ENCODE data around the gene ADCY9.
A peak's percentile ranks its signal among the peaks of the same experiment; 100 is the strongest.

ADCY9 gene

DNA sequence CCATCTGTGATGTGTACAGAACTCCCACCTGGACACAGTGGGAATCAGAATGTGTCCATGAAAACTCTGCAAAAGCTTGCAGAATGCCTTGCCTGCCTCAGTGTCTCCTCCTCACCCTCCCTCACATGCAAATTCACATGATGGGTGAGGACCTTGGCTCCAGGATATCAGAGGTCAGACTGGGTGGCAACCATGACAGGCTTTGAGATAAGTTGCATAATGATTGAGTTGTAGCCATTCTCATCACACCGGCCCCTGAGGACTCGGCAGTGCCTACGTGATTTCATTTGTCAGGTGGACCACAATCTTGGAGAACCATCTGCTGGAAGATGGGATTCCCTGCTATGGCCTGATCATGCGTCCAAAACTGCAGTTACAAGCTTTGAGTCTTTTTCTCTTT, 3.9 kb upstream of the ADCY9 start:
- no peak for DNase-seq

DNA sequence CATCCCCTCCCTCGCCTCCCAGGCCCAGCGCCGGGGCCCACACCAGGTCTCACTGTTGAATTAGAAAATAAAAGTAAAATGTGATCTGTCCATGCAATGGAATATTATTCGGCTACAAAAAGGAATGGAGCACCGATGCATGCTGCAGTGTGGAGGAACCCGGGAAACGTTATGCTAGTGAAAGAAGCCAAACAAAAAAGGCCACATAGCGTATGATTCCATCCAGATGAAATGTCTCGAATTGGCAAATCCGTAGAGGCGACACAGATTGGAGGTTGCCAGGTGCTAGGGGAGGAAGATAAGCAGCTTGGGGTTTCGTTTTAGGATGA, 972 bp upstream of the ADCY9 start:
- DNase-seq = no peak

DNA sequence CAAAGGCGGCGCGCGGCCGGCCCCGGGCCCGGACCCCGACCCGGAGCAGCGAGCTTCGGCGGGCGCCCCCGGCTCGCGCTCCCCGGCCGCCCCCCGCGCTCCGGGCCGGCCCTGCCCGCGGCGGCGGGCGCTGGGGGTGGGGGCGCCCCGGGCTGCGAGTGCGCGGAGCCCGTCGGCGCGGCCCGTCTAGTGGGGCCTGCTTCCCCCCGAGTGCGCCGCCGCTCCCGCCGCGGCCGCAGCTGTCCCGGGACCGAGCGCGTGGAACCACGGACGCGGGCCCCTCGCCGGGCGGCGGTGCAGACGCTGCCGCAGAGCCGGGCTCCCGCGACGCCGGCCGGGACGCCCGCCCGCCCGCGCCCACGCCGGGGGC, 308 bp downstream of the ADCY9 start:
- no peak for DNase-seq

DNA sequence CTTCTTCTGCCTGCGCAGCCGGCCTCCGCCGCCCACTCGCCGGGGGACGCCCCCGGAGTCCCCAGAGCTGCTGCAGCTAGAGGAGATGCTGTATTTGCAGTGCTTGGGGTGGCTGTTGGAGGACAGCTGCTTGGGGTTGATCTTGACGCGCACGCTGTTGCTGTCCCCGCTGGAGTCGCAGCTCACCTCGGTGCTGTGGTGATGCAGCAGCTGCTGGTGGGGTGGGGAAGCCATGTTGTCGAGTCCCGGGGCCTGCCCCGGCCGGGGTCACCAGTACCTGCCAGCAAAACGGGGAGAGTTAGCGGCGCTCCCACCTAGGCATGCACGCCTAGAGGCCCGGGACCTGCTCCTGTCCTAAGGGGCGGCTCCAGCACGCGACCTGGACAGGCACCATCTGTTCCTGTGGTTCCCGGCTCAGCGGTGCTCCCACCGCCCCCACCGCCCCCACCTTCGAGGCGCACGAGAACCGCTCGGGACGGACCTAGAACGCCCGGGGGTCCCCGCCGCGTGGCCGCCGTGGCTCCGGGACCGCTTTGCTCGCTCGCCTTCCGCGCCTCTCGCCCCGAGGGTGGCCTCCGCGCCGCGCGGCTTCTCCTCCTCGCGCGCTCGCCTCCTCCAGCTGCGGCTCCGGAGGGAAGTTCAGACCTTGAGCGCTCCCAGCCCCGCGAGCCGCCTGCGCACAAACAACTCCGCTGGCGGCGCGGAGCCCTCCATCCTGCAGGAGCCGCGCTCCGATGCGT, 863 bp downstream of the ADCY9 start:
- peak; percentile 21 for DNase-seq

DNA sequence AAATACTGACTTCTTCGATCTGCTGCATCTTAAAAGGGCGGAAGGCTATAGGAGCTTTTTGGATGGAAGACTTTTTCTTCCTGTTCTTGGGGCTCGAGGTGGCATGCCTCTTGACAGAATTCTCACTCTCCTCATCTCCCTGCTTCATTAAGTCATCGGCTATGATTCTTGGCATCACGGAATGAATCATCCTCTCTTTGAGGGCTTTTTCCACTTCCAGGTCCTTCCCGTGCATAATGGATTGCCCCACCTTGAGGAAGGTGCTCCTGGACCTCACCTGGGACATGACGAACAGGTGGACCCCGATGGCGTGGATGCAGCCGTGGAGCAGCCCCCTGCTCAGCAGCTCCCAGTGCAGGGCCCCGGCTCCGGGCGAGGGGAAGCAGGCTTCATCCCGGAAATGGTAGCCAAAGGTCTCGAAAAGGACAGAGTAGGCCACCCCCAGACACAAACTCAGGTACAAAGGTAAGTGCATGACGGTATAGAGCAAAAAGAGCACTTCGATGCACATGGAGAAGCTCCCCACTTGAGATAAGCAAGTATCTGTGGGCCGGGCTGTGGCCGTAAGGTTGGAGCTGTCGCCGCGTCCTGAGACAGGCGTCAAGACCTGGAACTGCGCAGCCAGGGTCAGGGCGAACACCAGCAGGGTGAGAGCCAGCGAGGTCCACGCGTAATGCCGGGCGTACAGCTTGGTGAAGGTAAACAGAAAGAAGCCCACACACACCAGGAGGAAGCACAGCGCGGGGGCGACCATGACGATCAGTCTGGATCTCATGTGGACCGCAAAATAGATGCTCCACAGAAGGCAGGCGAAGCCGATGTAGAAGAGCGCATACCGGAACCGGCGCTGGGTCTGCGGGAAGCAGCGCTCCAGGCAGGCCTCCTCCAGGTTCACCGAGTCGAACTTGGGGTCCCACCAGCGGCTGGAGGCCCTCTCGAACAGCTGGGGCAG, 1.7 kb downstream of the ADCY9 start:
- DNase-seq = no peak

DNA sequence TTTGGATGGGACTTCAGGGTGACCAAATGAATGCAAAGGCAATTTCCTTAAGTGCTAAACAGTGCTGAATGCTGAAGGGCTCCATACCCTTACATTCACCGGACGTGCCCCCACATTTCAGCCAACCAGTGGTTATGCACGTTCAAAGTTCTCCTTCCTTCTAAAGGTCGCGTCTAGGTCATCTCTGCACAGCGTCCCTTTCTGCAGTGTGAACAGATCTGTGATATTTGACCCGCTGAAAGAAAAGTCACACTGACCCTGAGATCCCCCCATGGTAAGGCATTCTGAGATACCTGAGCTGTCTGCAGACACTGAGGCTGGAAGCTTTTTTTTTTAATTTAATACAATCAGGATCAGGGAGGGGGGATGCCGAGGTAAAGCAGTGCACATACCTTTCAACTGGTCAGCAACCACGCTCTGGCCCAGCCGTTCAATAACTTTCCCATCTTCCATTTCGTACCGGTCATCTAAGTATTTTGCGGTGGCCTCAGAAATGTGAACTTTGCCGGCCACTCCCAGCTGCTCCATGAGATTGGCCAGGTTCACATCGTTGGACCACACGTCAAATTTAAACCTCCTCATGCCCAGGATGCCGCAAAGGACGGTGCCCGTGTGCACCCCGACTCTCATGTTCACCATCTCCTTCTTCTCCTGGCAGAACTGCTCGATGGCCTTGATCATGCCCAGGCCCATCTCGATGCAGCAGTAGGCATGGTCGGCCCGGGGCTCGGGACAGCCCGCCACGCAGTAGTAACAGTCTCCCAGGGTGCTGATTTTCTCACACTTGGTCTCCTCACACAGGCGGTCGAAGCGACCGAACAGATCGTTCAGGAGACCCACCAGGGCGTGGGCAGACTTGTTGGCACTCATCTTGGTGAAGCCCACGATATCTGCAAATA, 2.6 kb downstream of the ADCY9 start:
- no peak for DNase-seq

DNA sequence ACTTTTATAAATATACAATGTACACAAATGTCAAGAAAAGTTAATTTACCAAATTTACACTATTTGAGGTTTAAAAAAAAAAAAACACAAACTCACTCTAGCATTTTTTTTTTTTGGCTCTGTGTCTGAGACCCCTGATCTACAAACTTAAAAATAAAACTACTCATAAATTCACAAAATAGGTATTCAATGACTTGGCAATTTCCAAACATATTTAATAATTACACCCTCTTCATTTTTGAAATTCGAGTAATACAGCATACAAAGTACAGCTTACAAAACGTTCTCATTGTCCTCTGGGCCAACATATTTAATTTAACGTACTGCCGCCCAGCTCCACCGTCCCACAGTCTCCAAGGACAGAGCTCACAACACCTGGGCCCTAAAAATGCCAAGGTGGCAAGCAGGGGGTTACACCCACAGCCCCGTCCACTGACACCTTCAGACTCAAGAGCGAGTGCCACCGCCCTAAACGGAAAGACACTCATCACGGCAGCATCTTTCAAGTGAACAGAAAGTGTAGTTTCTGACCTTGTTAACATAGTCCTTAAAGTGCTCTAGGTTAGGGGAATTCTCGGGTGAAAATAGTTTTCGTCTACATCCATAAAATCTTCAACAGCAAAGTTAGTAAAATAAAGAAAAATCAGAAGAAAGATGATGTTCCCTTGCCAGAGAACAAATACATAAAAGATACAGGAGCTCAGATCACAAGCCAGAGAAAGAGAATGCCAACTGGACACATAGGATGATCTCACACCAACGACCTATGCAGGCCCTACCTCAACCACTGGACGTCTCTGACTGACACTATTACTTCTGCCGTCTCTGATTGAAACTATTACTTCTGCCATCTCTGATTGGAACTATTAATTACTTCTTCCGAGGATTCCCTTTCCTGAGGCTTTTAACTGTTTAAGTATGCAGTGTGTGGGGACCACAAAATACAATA, 4.2 kb downstream of the ADCY9 start:
- DNase-seq = no peak

DNA sequence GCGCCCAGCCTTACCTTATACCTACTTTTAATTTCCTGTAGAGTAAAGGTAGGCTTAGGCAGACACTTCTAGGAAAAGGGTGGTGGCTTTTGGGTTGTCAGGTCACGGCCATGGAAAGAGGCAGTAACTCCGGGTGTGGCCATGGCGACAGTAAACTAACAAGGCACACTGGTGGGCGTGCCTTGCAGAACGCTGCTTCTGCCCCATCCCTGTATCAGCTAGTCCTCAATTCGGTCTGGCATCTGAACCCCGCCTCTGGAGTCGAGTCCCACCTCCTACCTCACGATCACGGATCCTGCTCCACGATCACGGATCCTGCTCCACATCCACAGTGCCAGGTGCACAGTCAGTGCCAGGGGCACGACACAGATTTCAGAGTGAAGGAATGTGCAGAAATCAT, 5.6 kb downstream of the ADCY9 start:
- no peak for DNase-seq

DNA sequence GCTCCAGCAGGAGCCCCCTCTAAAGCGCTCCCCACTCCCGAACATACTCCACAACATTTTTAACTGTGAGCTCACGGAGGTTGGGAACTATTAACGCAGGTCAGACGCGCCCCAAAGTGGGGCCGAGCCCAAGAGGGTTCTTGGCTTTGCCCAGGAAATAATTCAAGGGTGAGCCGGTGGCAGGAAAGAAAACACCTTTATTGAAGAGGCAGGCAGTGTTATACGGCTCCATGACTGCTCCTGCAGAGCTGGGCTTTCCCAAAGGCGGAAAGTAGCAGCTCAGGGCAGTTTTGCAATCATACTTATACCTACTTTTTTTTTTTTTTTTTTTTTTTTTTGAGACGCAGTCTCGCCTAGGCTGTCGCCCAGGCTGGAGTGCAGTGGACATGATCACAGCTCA, 6.2 kb downstream of the ADCY9 start:
- no peak for DNase-seq

DNA sequence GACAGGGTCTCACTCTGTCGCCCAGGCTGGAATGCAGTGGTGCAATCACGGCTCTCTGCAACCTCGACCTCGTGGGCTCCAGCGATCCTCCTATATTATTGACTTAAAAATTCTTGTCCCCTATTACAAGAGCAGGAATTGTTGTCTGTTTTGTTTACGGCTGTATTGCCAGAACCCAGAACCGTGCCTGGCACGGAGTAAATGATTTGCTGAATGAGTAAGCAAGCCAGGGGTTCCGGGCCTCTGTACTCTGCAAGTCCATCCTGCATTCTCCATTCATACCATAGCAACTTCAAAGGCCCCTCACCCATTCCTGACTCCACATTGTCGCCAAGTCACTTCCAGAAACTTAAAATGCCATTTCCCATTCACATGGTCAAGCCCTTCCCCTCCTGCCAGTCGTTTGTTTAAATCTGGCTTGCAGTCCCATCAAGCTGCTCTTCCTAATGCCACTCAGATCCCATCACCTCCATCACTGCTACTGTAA, 6.9 kb downstream of the ADCY9 start:
- no peak for DNase-seq

DNA sequence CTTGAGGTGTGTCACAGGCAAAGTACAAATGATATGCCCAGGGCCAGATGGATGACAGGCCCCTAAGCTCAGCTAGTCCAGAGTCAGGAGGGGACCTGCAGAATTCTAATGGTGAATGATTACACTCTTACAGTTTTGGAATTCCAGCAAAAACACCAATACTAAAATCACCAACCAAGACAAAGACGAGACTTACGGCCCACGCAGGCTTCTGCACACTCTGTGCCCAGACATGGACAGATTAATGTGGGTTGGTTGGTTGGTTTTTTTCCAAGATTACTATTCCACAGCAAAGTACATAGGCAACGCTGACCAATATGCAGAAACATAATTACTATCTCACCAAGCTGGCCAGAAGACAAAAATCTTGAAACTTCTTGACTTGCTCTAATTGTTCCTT, 9.7 kb downstream of the ADCY9 start:
- DNase-seq = no peak

DNA sequence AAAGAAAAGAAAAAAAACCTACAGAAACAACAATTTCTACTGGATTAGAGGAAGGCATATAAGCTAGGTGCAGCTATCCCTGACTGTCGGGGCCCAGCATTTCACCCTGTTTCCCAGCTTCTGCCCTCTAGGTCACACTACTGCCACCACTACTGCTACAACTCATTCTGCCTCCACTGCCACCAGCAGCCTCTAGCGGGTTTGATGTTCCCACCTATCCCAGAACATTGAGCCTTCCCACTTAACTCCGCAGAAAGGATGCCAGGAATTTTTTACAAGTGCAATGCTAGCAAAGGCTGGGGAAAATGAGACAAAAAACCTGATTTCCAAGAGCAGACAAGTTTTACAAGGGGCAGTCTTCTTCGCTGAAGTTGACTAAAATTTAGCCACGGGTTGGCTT, 10.4 kb downstream of the ADCY9 start:
- no peak for DNase-seq

DNA sequence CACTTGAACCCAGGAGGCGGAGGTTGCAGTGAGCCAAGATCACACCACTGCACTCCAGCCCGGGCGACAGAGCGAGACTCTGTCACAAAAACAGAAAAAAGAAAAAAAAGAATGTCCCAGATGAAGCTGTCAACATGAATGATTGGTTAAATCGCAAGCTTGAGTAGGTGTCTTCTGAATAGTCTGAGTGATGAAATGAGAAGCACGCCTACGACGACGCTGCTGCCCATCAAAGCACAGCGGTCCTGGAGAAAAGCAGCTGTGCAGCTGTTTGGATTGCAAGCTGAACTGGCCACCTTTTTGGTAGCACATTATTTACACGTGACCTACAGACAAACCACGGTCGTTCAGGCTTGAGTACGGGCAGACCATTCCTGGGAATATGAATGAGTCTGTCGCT, 12.5 kb downstream of the ADCY9 start:
- DNase-seq = no peak

DNA sequence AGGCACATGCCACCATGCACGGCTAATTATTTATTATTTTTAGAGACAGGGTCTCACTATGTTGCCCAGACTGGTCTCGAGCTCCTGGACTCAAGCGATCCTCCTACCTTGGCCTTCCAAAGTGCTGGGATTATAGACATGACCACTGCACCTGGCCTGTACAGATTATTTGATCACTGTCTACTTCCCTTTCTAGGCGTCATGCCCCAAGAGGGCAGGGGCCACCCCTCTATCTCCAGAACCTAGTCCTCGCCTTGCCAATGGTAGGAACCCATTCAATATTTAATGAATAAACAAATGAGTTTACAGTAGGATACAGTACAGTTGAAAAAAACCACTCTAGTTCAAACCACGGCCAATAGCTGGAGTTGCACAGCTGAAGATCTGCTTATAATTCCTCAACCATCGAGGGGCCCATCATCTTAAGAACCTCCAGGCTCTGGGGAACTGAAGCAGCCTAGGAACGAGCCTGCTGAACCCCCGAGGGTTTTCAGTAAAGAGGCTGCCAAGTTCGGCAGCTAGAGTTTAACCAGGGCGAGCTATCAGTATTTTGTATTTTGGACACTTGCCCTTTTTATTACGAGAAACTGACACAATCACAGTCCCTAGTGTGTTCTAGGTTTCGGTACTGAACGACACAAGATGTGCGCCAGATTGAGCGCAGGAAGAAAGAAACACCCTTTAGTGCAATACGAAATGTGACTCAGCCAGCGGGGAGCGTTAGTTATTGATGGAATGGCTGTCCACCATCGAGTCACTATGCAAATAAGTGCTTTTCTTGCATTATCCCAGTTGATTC, 14.6 kb downstream of the ADCY9 start:
- DNase-seq = no peak

DNA sequence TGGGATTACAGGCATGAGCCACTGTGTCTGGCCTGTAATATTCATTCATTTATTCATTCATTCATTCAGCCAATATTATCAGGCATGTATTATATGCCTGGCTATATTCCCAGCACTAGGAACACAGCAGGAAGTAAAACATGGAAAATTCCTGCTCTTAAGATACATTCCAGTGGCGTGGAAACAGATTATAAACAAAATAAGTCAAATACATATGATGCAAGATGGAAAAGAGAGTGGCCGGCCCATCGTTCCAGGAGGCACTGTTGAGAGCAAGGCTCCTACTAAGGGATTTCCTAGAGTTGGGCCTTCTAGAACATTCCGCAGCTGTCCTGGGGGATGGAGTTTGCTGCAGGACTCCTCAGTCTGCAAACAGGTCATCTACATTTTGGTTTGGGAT, 17.7 kb downstream of the ADCY9 start:
- no peak for DNase-seq

DNA sequence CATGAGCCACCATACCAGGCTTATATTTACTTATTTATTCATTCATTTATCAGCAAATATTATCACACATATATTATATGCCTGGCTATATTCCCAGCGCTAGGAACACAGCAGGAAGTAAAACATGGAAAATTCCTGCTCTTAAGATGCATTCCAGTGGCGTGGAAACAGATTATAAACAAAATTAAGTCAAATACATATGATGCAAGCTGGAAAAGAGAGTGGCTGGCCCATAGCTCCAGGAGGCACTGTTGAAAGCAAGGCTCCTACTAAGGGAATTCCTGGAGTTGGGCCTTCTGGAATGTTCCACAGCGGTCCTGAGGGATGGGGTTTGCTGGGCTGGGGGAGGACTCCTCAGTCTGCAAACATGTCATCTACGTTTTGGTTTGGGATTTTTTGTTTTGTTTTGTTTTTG, 18.4 kb downstream of the ADCY9 start:
- DNase-seq = no peak

DNA sequence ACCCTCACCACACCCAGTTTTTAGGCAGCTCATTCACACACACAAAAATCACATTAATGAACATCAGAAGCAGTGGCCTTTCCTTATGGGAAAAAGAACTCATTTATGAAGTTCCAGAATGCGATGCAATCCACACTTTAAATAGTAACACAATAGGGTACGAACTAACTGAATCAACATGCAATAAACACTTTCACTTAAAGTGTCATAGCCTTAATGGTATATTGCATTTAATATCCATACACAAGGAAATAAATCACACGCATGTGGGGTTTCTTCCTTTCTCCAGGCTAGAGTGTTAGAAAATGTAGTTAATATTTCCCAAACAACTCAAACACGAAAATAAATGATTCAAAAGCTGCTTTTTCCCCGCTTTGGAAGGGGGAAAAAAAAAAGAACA, 19.7 kb downstream of the ADCY9 start:
- DNase-seq = no peak

DNA sequence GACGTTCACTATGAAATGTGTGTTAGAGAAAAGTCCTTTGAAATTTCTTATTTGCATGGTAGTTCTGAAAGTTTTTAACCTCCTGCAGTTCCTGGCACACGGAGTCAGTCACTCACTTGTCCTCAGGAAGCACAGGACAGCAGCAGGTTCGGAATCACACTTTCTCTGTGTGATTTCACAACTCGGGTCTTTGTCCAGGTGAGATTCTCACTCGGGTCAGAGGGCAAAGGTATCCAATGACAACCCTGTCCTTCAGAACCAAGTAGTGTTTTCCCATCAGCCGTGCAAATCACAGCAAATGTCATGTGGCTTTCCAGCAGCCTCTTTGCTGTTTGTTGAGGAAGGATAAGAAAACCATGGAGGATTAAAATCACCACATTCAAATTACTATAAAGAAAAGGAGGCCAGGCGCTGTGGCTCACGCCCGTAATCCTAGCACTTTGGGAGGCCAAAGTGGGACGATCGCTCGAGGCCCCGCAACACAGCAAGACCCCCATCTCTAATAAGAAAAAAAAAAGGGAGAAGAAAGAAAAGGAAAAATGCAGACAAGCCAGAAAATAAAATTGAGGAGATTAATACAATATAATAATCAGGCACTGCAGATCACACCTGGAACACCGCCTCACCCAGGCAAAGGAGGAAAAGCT, 22.0 kb downstream of the ADCY9 start:
- no peak for DNase-seq

DNA sequence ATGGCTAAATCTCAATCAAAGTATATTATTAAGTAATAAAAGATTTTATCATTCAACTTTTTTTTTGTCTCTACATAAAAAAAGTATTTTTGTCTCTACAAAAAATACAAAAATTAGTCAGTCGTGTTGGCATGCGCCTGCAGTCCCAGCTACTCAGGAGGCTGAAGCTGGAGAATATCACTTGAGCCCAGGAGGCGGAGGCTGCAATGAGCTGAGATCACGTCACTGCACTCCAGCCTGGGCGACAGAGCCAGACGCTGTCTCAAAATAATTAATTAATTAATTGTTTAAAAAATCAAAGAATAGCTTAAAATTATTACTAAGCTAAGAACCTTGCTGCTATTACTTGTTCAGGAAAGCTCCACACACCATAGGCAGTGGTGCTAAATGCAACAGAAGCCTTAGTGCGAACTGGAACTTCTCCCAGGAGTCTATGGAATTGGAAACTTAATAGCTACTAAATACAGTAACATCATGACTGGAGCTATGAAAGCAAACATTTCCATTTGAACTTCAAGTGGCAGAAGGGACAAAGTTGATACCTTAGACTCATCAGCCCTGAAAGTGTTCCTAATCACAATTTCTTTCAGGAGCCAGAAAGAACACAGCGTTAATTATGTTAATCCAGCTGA, 22.6 kb downstream of the ADCY9 start:
- DNase-seq = no peak
